ENCODE results near the gene CNTN1. TPM values are rescaled to one million over a fixed set of nuclear protein-coding genes. Genes with fewer than 3 reads are reported as not detected.

CNTN1 gene
- total and polyA plus RNA-seq, 2 of the 13 experiments (the other 11 are each of a cell fraction or from before 2014, with no cell fraction given): 0.01 to 0.07 TPM

DNA sequence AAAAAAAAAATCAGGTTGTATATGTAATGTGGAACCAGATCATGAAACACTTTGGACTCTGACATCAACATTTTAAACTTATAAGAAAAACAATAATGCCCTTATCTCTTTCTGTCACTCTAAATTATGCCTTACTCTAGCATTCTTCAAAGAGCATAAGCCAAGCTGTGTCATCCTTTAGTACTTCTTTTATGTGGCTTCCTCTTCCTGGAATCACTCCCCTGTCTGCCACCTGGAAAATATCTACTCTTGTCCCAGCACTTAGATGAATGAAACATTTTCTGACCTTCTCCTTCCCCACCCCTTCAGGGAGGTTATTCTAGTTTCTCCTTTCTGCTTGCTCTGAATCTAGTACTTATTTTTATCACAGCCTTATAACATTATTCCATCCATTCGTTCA, 101.2 kb downstream of the CNTN1 start:
- no peak for TF ChIP-seq MTA1 (CRISPR knock-in tag; IDR thresholded peaks at IDR 0.05; ENCODE audit: borderline replicate concordance)
- TF ChIP-seq NFIB (CRISPR knock-in tag; IDR thresholded peaks at IDR 0.05; ENCODE audit: borderline replicate concordance): no peak
- TF ChIP-seq CENPT (CRISPR knock-in tag; IDR thresholded peaks at IDR 0.05; ENCODE audit: low read depth): no peak
- TF ChIP-seq NCOA1 (CRISPR knock-in tag; IDR thresholded peaks at IDR 0.05): no peak
- TF ChIP-seq ZNF569 (CRISPR knock-in tag; IDR thresholded peaks at IDR 0.05; ENCODE audit: borderline replicate concordance): no peak
- TF ChIP-seq, protein P1, sequence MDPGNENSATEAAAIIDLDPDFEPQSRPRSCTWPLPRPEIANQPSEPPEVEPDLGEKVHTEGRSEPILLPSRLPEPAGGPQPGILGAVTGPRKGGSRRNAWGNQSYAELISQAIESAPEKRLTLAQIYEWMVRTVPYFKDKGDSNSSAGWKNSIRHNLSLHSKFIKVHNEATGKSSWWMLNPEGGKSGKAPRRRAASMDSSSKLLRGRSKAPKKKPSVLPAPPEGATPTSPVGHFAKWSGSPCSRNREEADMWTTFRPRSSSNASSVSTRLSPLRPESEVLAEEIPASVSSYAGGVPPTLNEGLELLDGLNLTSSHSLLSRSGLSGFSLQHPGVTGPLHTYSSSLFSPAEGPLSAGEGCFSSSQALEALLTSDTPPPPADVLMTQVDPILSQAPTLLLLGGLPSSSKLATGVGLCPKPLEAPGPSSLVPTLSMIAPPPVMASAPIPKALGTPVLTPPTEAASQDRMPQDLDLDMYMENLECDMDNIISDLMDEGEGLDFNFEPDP (CRISPR knock-in tag; conservative IDR thresholded peaks at IDR 0.05): no peak
- no peak for TF ChIP-seq XBP1 (CRISPR knock-in tag; IDR thresholded peaks at IDR 0.05)
- H2AFZ ChIP-seq (ENCODE audit: low read length): no peak overlapping the region
- ATAC-seq (no peak), DNase-seq (ENCODE audit: low spot score) (no peak), FAIRE-seq (no peak)
- intact Hi-C loops (cut with micrococcal nuclease; ENCODE audit: unreplicated experiment) (no loop called here), in situ Hi-C loops (cut with HindIII; ENCODE audit: extremely low pct_ligation_motif_present, low pct_unique_long_range_greater_than_20kb) (no loop called here)
- H4K20me1 ChIP-seq (ENCODE audit: insufficient read depth, low read length): no peaks in the 10 kb centered on the region
- CTCF ChIA-PET (ENCODE audit: low intra/inter-chr PET ratio, low total read pairs): no interaction called here
- no TSS peak for BruUV-seq (replicated peaks)
- H3K36me3 ChIP-seq (replicated peaks in 1 of 2; ENCODE audit: control insufficient read depth in 1 of 2, insufficient read depth in 2 of 2, low read length in 2 of 2): no peaks in the 10 kb centered on the region
- no peak overlapping the region for H3K27ac ChIP-seq (ENCODE audit: extremely low read length, insufficient read depth, low read length)
- H3K4me2 ChIP-seq (ENCODE audit: low read depth, low read length): no peak overlapping the region
- no peak overlapping the region for H3K4me3 ChIP-seq (replicated peaks in 1 of 3; ENCODE audit: insufficient read depth in 1 of 3, low read depth in 2 of 3, low read length in 3 of 3)
- no peaks in the 10 kb centered on the region for H3K4me1 ChIP-seq (ENCODE audit: insufficient read depth, low read length)
- no peaks in the 10 kb centered on the region for H3K79me2 ChIP-seq (ENCODE audit: insufficient read depth, low read length)
- H3K9me3 ChIP-seq (ENCODE audit: low read length): no peaks in the 10 kb centered on the region
- no peak overlapping the region for H3K9ac ChIP-seq (ENCODE audit: insufficient read depth, low read depth, low read length)
- WGBS (ENCODE audit: low lambda C conversion rate): 2% methylated on average over 1 of the region's 1 CpG
- no peaks in the 10 kb centered on the region for H3K27me3 ChIP-seq (ENCODE audit: control insufficient read depth in 1 of 2, insufficient read depth in 2 of 2, low read length in 2 of 2)
- POLR2A ChIA-PET: no interaction called here

GRCh38 chr12:40794087-40794486, 101.8 kb downstream of the CNTN1 start:
- Histone ChIP-seq H3K4me3 (replicated peaks in 1 of 3; ENCODE audit: insufficient read depth in 1 of 3, low read depth in 2 of 3, low read length in 3 of 3) (no peak overlapping the region), H3K4me1 (ENCODE audit: insufficient read depth, low read length) (no peaks in the 10 kb centered on the region), H4K20me1 (ENCODE audit: insufficient read depth, low read length) (no peaks in the 10 kb centered on the region), H3K9me3 (ENCODE audit: low read length) (no peaks in the 10 kb centered on the region), H3K27me3 (ENCODE audit: control insufficient read depth in 1 of 2, insufficient read depth in 2 of 2, low read length in 2 of 2) (no peaks in the 10 kb centered on the region), H3K79me2 (ENCODE audit: insufficient read depth, low read length) (no peaks in the 10 kb centered on the region), H3K9ac (ENCODE audit: insufficient read depth, low read depth, low read length) (no peak overlapping the region), H3K27ac (ENCODE audit: extremely low read length, insufficient read depth, low read length) (no peak overlapping the region), H3K36me3 (replicated peaks in 1 of 2; ENCODE audit: control insufficient read depth in 1 of 2, insufficient read depth in 2 of 2, low read length in 2 of 2) (no peaks in the 10 kb centered on the region), H3K4me2 (ENCODE audit: low read depth, low read length) (no peak overlapping the region), H2AFZ (ENCODE audit: low read length) (no peak overlapping the region)
- ATAC-seq: no peak
- ChIA-PET CTCF (ENCODE audit: low intra/inter-chr PET ratio, low total read pairs) (no interaction called here), POLR2A (no interaction called here)
- intact Hi-C loops (cut with micrococcal nuclease; ENCODE audit: unreplicated experiment) (no loop called here), in situ Hi-C loops (cut with HindIII; ENCODE audit: extremely low pct_ligation_motif_present, low pct_unique_long_range_greater_than_20kb) (no loop called here)
- FAIRE-seq: no peak
- BruUV-seq (replicated peaks): no TSS peak
- no peak for TF ChIP-seq SMAD1 (CRISPR knock-in tag; IDR thresholded peaks at IDR 0.05; ENCODE audit: borderline replicate concordance, low read depth)
- DNase-seq (ENCODE audit: low spot score): no peak

Measured in HepG2 (cell line).